Endothelial cell of umbilical vein (primary cell): ENCODE results near the gene MRPL24. TPM values are rescaled to one million over a fixed set of nuclear protein-coding genes. Genes with fewer than 3 reads are reported as not detected.

Source experiments
- BruUV-seq: library from RNA; stranded (reverse); fragments of 400-500 nt; replicated peaks from 2 replicates; lab custom pipeline; 2021; lab: Mats Ljungman, UMichigan
- CTCF ChIA-PET: fragments of 300-600, 350-600 bp; sonication (Branson Sonifier 250); formaldehyde crosslinking; loops from one replicate; lab custom pipeline; 2021; ENCODE audit warnings: antibody characterized with exemption, inconsistent platforms; lab: Charles Lee
- POLR2A ChIA-PET: fragments of 300-600, 350-600 bp; sonication (Branson Sonifier 250); formaldehyde crosslinking; loops from one replicate; lab custom pipeline; 2021; ENCODE audit warnings: antibody characterized with exemption, inconsistent platforms; lab: Charles Lee
- DNase-seq: peaks from one replicate; pipeline ENCODE4 v3.0.0-alpha.2; 2011; ENCODE audit warnings: low read depth, low spot score
- FAIRE-seq: peaks from 2 replicates; lab custom pipeline; 2011; peaks lifted over from hg19 to GRCh38; lab: Jason Lieb, UNC
- H2AFZ ChIP-seq: 2 replicates; pipeline ENCODE4 v1.6.0; 2012; ENCODE audit warnings: low read depth, low read length, control low read depth, inconsistent platforms
- H3K27ac ChIP-seq: 2 replicates; pipeline ENCODE4 v1.5.1; 2011; ENCODE audit warnings: low read depth, mild to moderate bottlenecking, control low read depth, low read length, moderate library complexity; ENCODE audit not compliant: insufficient read depth
- H3K27me3 ChIP-seq, 2 experiments: 2 replicates each; pipeline versions ENCODE4 v1.6.0 to v1.6.1; 2011; ENCODE audit warnings: low read length in 2 of 2, mixed read lengths in 1 of 2; ENCODE audit not compliant: control insufficient read depth in 2 of 2, insufficient read depth in 2 of 2
- H3K36me3 ChIP-seq, 2 experiments: 2 replicates in 1 of 2; 3 replicates in 1 of 2; pipeline ENCODE4 v1.5.1; 2011; ENCODE audit warnings: low read length in 2 of 2, mild to moderate bottlenecking in 1 of 2, moderate library complexity in 1 of 2; ENCODE audit not compliant: control insufficient read depth in 2 of 2, insufficient read depth in 2 of 2; ENCODE audit errors: extremely low read depth in 1 of 2
- H3K4me1 ChIP-seq: 3 replicates; pipeline ENCODE4 v1.5.1; 2011; ENCODE audit warnings: mild to moderate bottlenecking, low read length; ENCODE audit not compliant: control insufficient read depth, insufficient read depth; ENCODE audit errors: extremely low read depth
- H3K4me2 ChIP-seq: 2 replicates; pipeline ENCODE4 v1.6.1; 2011; ENCODE audit warnings: low read length, control low read depth, mixed read lengths; ENCODE audit not compliant: insufficient read depth
- H3K4me3 ChIP-seq, 3 experiments: fragments of 200-600 bp in 1 of 3; sonication (generic), shearing (Covaris generic) in 1 of 3; replicated peaks in 1 of 3; 2 replicates each; pipeline ENCODE4 v1.5.1; 2011 to 2016; ENCODE audit warnings: control low read depth in 3 of 3, low read length in 3 of 3, mild to moderate bottlenecking in 2 of 3, inconsistent platforms in 1 of 3, low read depth in 1 of 3, moderate library complexity in 1 of 3; ENCODE audit not compliant: insufficient read depth in 1 of 3
- H3K79me2 ChIP-seq: 2 replicates; pipeline ENCODE4 v1.6.0; 2012; ENCODE audit warnings: low read length, inconsistent platforms; ENCODE audit not compliant: control insufficient read depth, insufficient read depth
- H3K9ac ChIP-seq: replicated peaks from 2 replicates; pipeline ENCODE3; 2011; ENCODE audit warnings: low read length, control low read depth; ENCODE audit not compliant: insufficient read depth; ENCODE audit errors: extremely low read depth
- H3K9me1 ChIP-seq: replicated peaks from 3 replicates; pipeline ENCODE4 v1.6.0; 2011; ENCODE audit warnings: mild to moderate bottlenecking, low read length; ENCODE audit not compliant: control insufficient read depth, insufficient read depth; ENCODE audit errors: extremely low read depth
- H3K9me3 ChIP-seq: replicated peaks from 2 replicates; pipeline ENCODE4 v1.5.1; 2012; ENCODE audit warnings: low read length, inconsistent platforms; ENCODE audit not compliant: control insufficient read depth, insufficient read depth
- H4K20me1 ChIP-seq: replicated peaks from 2 replicates; pipeline ENCODE3; 2011; ENCODE audit warnings: mild to moderate bottlenecking, low read length; ENCODE audit not compliant: control insufficient read depth, insufficient read depth; ENCODE audit errors: extremely low read depth
- EZH2 ChIP-seq: IDR thresholded peaks from 2 replicates; pipeline ENCODE4 v1.6.1; 2012; ENCODE audit warnings: borderline replicate concordance, low read depth, mild to moderate bottlenecking, moderate library complexity, low read length, inconsistent platforms; ENCODE audit not compliant: severe bottlenecking
- FOS ChIP-seq: IDR thresholded peaks from 2 replicates; pipeline ENCODE4 v1.6.1; 2011; ENCODE audit warnings: mild to moderate bottlenecking, low read length, moderate library complexity, borderline replicate concordance; ENCODE audit not compliant: insufficient read depth
- GATA2 ChIP-seq: IDR thresholded peaks from 2 replicates; pipeline ENCODE4 v1.7.0; 2011; ENCODE audit warnings: low read depth, mild to moderate bottlenecking, moderate library complexity, mixed read lengths, low read length; ENCODE audit not compliant: insufficient read length, insufficient read depth
- JUN ChIP-seq: IDR thresholded peaks from 2 replicates; pipeline ENCODE4 v1.6.1; 2011; ENCODE audit warnings: borderline replicate concordance, low read depth; ENCODE audit not compliant: insufficient read length, insufficient read depth
- MYC ChIP-seq: IDR thresholded peaks from one replicate; pipeline ENCODE4 v1.6.1; 2011; ENCODE audit warnings: mild to moderate bottlenecking, low read depth, low read length
- POLR2A ChIP-seq: IDR thresholded peaks from 2 replicates; pipeline ENCODE4 v1.6.1; 2012; ENCODE audit warnings: low read depth, mild to moderate bottlenecking, control low read depth, low read length
- POLR2AphosphoS5 ChIP-seq: IDR thresholded peaks from 2 replicates; pipeline ENCODE4 v1.6.1; 2012; ENCODE audit warnings: low read depth, mild to moderate bottlenecking, control low read depth, low read length, moderate library complexity; ENCODE audit not compliant: insufficient read depth
- dilution Hi-C: fragments of 300-500 bp; cut with MboI; formaldehyde crosslinking; loops from one replicate; pipeline ENCODE4 v1.15.0; 2019; ENCODE audit warnings: low sequenced_read_pairs; ENCODE audit not compliant: extremely low pct_ligation_motif_present
- intact Hi-C: fragments of 100-400 bp; cut with micrococcal nuclease; formaldehyde crosslinking; loops from one replicate; pipeline ENCODE4 v1.10.0; 2022
- polyA plus RNA-seq, 4 experiments: library from polyadenylated mRNA; depleted of rRNA in 3 of 4; stranded (reverse) in 3 of 4; unstranded in 1 of 4; fragments of >200 nt; gene quantifications; 2 replicates each; pipeline versions ENCODE4 v1.2.1 to v1.2.3, GENCODE V29; 2011 to 2012; ENCODE audit warnings: missing spikeins in 1 of 4
- total RNA-seq: library from RNA; stranded (reverse); gene quantifications from 2 replicates; pipeline ENCODE4 v1.2.3, GENCODE V29; 2021
- TF ChIP-seq, protein P1 (sequence below): IDR thresholded peaks from 2 replicates; pipeline ENCODE4 v1.6.1; 2011; ENCODE audit not compliant: insufficient read depth, insufficient read length
- TF ChIP-seq, protein P2 (sequence below), 2 donors: IDR thresholded peaks; 1 replicate in 1 of 2; 2 replicates in 1 of 2; pipeline ENCODE4 v1.5.1; 2011; ENCODE audit warnings: low read length in 2 of 2, mild to moderate bottlenecking in 2 of 2, moderate library complexity in 2 of 2, control low read depth in 1 of 2, inconsistent platforms in 1 of 2, low read depth in 1 of 2; ENCODE audit not compliant: insufficient read depth in 1 of 2; ENCODE audit errors: extremely low read depth in 1 of 2

The MRPL24 gene
- total and polyA plus RNA-seq, 2 donors (not counting 3 experiments of a cell fraction or from before 2014, with no cell fraction given) = 47.9 to 77.7 TPM

DNA sequence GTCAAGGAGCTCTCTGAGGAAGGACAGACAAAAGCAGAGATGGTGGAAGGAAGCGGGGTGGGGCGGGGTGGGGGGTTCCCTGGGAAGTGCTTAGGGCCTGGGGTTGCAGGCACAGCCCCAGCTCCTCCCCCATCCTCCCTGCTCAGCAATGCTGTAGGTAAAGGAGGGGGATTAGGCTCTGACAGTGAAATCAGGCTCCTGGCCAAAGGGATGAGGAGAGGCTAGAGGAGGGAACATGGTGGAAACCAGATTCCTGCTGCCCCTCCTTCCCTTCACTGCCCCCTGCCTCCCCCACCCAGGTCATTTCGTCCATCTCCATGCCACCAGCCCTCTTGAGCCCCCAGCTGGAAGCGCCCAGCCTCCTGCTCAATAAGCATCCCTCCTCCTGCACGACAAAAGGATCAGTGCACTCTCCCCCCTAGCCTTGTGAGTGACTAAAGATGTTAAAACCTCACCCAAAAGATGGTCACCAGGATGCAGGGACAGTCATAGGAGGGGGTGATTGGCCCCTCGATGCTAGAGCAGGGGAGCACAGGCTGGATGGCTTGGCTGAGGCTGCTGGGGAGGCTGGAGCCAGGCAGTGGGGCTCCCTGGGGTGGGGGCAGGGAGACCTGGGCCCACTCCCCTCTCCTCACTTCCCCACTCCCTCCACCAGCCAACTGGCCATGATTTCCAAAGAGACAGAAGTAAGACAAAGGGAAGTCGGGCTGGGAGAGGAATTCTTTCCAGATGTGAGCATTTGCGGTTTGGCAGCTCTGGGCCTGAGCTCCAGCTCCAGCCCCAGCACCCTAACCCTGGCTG is 33.3 kb downstream of the MRPL24 start:
- H3K4me2 ChIP-seq = no peak overlapping the region
- intact Hi-C loops = no loop called here
- no peaks in the 10 kb centered on the region for H4K20me1 ChIP-seq
- BruUV-seq = no TSS peak
- dilution Hi-C loops = no loop called here
- H3K36me3 ChIP-seq = no peaks in the 10 kb centered on the region
- H3K9me3 ChIP-seq = no peaks in the 10 kb centered on the region
- H3K27ac ChIP-seq = no peak overlapping the region
- ChIA-PET POLR2A (no interaction called here), CTCF (interaction anchor here (1.1 to 15.5 kb wide), 10 partner anchors 8 to 83 kb away, joined by 3 to 453 read pairs (median 12); partner anchors contain the start of gene NES)
- H3K4me3 ChIP-seq = no peak overlapping the region
- peaks cover 0 to 3% of the 10 kb centered on the region in 2 experiments for H3K27me3 ChIP-seq
- DNase-seq (no peak), FAIRE-seq (no peak)
- peaks cover 19% of the 10 kb centered on the region for H3K4me1 ChIP-seq
- no peaks in the 10 kb centered on the region for H3K79me2 ChIP-seq
- H3K9ac ChIP-seq = no peak overlapping the region
- TF ChIP-seq FOS (no peak), JUN (no peak), EZH2 (no peak), GATA2 (no peak), POLR2AphosphoS5 (no peak), MYC (no peak), POLR2A (no peak)
- TF ChIP-seq, protein P1, sequence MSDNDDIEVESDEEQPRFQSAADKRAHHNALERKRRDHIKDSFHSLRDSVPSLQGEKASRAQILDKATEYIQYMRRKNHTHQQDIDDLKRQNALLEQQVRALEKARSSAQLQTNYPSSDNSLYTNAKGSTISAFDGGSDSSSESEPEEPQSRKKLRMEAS = no peak
- TF ChIP-seq, protein P2, sequence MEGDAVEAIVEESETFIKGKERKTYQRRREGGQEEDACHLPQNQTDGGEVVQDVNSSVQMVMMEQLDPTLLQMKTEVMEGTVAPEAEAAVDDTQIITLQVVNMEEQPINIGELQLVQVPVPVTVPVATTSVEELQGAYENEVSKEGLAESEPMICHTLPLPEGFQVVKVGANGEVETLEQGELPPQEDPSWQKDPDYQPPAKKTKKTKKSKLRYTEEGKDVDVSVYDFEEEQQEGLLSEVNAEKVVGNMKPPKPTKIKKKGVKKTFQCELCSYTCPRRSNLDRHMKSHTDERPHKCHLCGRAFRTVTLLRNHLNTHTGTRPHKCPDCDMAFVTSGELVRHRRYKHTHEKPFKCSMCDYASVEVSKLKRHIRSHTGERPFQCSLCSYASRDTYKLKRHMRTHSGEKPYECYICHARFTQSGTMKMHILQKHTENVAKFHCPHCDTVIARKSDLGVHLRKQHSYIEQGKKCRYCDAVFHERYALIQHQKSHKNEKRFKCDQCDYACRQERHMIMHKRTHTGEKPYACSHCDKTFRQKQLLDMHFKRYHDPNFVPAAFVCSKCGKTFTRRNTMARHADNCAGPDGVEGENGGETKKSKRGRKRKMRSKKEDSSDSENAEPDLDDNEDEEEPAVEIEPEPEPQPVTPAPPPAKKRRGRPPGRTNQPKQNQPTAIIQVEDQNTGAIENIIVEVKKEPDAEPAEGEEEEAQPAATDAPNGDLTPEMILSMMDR (IDR thresholded peaks at IDR 0.05; ENCODE audit: extremely low read depth in 1 of 2, insufficient read depth in 1 of 2, low read depth in 1 of 2, low read length in 2 of 2) = no peak
- no peak overlapping the region for H2AFZ ChIP-seq
- H3K9me1 ChIP-seq = no peaks in the 10 kb centered on the region
